Measurements from ENCODE around the gene ITPK1. TPM values are rescaled to one million over a fixed set of nuclear protein-coding genes. Genes with fewer than 3 reads are reported as not detected.

The ITPK1 gene
- total RNA-seq, 1 donor from 2014 or later = 59.8 TPM

GRCh38 chr14:92938890-92939671, 176.6 kb downstream of the ITPK1 start:
- DNase-seq (ENCODE audit: low read depth, low spot score) = no peak
- H3K9me3 Mint-ChIP-seq = no peaks in the 10 kb centered on the region
- no peak overlapping the region for H3K4me3 Mint-ChIP-seq
- H3K27me3 Mint-ChIP-seq (ENCODE audit: low read depth) = no peaks in the 10 kb centered on the region
- no peak overlapping the region for H3K27ac Mint-ChIP-seq (ENCODE audit: unreplicated experiment)
- no peaks in the 10 kb centered on the region for H3K36me3 Mint-ChIP-seq (ENCODE audit: low read depth)
- TF ChIP-seq CTCF (conservative IDR thresholded peaks at IDR 0.05) = no peak
- H3K4me1 Mint-ChIP-seq = no peaks in the 10 kb centered on the region

GRCh38 chr14:92938235-92938875, 177.4 kb downstream of the ITPK1 start:
- H3K27me3 Mint-ChIP-seq (ENCODE audit: low read depth) = no peaks in the 10 kb centered on the region
- DNase-seq (ENCODE audit: low read depth, low spot score) = no peak
- H3K9me3 Mint-ChIP-seq = no peaks in the 10 kb centered on the region
- no peak for TF ChIP-seq CTCF (conservative IDR thresholded peaks at IDR 0.05)
- H3K36me3 Mint-ChIP-seq (ENCODE audit: low read depth) = no peaks in the 10 kb centered on the region
- H3K4me1 Mint-ChIP-seq = no peaks in the 10 kb centered on the region
- no peak overlapping the region for H3K27ac Mint-ChIP-seq (ENCODE audit: unreplicated experiment)
- H3K4me3 Mint-ChIP-seq = no peak overlapping the region

GRCh38 chr14:92937051-92937937, 178.4 kb downstream of the ITPK1 start:
- H3K36me3 Mint-ChIP-seq (ENCODE audit: low read depth) = no peaks in the 10 kb centered on the region
- no peaks in the 10 kb centered on the region for H3K27me3 Mint-ChIP-seq (ENCODE audit: low read depth)
- DNase-seq (ENCODE audit: low read depth, low spot score) = no peak
- no peaks in the 10 kb centered on the region for H3K9me3 Mint-ChIP-seq
- no peak for TF ChIP-seq CTCF (conservative IDR thresholded peaks at IDR 0.05)
- H3K27ac Mint-ChIP-seq (ENCODE audit: unreplicated experiment) = no peak overlapping the region
- no peak overlapping the region for H3K4me3 Mint-ChIP-seq
- no peaks in the 10 kb centered on the region for H3K4me1 Mint-ChIP-seq

- Mint-ChIP-seq H3K27me3 (ENCODE audit: low read depth) (no peaks in the 10 kb centered on the region), H3K9me3 (no peaks in the 10 kb centered on the region), H3K4me3 (no peak overlapping the region), H3K36me3 (ENCODE audit: low read depth) (no peaks in the 10 kb centered on the region), H3K4me1 (no peaks in the 10 kb centered on the region), H3K27ac (ENCODE audit: unreplicated experiment) (no peak overlapping the region)
- no peak for TF ChIP-seq CTCF (conservative IDR thresholded peaks at IDR 0.05)
- no peak for DNase-seq (ENCODE audit: low read depth, low spot score)
Observed at GRCh38 chr14:92936085-92936484, 179.6 kb downstream of the ITPK1 start.

- Mint-ChIP-seq H3K4me3 (no peak overlapping the region), H3K4me1 (no peaks in the 10 kb centered on the region), H3K27ac (ENCODE audit: unreplicated experiment) (no peak overlapping the region), H3K27me3 (ENCODE audit: low read depth) (no peaks in the 10 kb centered on the region), H3K9me3 (no peaks in the 10 kb centered on the region), H3K36me3 (ENCODE audit: low read depth) (no peaks in the 10 kb centered on the region)
- no peak for TF ChIP-seq CTCF (conservative IDR thresholded peaks at IDR 0.05)
- no peak for DNase-seq (ENCODE audit: low read depth, low spot score)
Observed at GRCh38 chr14:92935446-92935845, 180.3 kb downstream of the ITPK1 start.

Measured in neural crest cell (in vitro differentiated cells).